ENCODE measurements around the gene RAB19. TPM values are rescaled to one million over a fixed set of nuclear protein-coding genes. Genes with fewer than 3 reads are reported as not detected.

Gene RAB19
- total RNA-seq, 1 experiment from 2014 or later, result 10.8 TPM

- TF ChIP-seq, protein P1, sequence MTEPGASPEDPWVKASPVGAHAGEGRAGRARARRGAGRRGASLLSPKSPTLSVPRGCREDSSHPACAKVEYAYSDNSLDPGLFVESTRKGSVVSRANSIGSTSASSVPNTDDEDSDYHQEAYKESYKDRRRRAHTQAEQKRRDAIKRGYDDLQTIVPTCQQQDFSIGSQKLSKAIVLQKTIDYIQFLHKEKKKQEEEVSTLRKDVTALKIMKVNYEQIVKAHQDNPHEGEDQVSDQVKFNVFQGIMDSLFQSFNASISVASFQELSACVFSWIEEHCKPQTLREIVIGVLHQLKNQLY (CRISPR knock-in tag; IDR thresholded peaks at IDR 0.05), result no peak
- TF ChIP-seq ATF2 (CRISPR knock-in tag; IDR thresholded peaks at IDR 0.05; ENCODE audit: borderline replicate concordance, low read depth), result no peak
- TF ChIP-seq, protein P2, sequence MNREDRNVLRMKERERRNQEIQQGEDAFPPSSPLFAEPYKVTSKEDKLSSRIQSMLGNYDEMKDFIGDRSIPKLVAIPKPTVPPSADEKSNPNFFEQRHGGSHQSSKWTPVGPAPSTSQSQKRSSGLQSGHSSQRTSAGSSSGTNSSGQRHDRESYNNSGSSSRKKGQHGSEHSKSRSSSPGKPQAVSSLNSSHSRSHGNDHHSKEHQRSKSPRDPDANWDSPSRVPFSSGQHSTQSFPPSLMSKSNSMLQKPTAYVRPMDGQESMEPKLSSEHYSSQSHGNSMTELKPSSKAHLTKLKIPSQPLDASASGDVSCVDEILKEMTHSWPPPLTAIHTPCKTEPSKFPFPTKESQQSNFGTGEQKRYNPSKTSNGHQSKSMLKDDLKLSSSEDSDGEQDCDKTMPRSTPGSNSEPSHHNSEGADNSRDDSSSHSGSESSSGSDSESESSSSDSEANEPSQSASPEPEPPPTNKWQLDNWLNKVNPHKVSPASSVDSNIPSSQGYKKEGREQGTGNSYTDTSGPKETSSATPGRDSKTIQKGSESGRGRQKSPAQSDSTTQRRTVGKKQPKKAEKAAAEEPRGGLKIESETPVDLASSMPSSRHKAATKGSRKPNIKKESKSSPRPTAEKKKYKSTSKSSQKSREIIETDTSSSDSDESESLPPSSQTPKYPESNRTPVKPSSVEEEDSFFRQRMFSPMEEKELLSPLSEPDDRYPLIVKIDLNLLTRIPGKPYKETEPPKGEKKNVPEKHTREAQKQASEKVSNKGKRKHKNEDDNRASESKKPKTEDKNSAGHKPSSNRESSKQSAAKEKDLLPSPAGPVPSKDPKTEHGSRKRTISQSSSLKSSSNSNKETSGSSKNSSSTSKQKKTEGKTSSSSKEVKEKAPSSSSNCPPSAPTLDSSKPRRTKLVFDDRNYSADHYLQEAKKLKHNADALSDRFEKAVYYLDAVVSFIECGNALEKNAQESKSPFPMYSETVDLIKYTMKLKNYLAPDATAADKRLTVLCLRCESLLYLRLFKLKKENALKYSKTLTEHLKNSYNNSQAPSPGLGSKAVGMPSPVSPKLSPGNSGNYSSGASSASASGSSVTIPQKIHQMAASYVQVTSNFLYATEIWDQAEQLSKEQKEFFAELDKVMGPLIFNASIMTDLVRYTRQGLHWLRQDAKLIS (CRISPR knock-in tag; IDR thresholded peaks at IDR 0.05; ENCODE audit: borderline replicate concordance), result no peak
- no peak for TF ChIP-seq GRHL2 (CRISPR knock-in tag; IDR thresholded peaks at IDR 0.05; ENCODE audit: insufficient replicate concordance, severe bottlenecking)
- TF ChIP-seq GABPB1 (CRISPR knock-in tag; IDR thresholded peaks at IDR 0.05), result no peak
- TF ChIP-seq, protein P3, sequence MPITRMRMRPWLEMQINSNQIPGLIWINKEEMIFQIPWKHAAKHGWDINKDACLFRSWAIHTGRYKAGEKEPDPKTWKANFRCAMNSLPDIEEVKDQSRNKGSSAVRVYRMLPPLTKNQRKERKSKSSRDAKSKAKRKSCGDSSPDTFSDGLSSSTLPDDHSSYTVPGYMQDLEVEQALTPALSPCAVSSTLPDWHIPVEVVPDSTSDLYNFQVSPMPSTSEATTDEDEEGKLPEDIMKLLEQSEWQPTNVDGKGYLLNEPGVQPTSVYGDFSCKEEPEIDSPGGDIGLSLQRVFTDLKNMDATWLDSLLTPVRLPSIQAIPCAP (CRISPR knock-in tag; IDR thresholded peaks at IDR 0.05), result no peak
- TF ChIP-seq, protein P4, sequence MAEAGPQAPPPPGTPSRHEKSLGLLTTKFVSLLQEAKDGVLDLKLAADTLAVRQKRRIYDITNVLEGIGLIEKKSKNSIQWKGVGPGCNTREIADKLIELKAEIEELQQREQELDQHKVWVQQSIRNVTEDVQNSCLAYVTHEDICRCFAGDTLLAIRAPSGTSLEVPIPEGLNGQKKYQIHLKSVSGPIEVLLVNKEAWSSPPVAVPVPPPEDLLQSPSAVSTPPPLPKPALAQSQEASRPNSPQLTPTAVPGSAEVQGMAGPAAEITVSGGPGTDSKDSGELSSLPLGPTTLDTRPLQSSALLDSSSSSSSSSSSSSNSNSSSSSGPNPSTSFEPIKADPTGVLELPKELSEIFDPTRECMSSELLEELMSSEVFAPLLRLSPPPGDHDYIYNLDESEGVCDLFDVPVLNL (CRISPR knock-in tag; IDR thresholded peaks at IDR 0.05; ENCODE audit: borderline replicate concordance, low read depth), result no peak
- TF ChIP-seq E2F1 (CRISPR knock-in tag; IDR thresholded peaks at IDR 0.05), result no peak
These were observed 37.7 kb downstream of the RAB19 start (continued) for GRCh38 chr7:140441519-140441918.

DNA sequence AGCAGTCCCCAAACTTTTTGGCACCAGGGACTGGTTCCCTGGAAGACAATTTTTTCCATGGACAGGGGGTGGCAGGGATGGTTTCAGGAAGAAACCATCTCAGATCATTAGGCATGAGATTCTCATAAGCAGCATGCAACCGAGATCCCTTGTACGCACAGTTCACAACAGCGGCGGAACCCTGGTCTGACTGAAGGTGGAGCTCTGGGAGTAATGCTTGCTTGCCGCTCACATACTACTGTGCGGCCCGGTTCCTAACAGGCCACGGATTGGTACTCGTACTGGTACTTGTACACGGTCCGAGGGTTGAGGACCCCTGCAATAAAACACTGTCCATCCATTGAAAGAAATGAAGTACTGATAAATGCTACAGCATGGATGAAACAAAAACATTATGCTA lies 42.6 kb downstream of the RAB19 start:
- CTCF ChIA-PET, result no interaction called here
- peak overlapping the region; percentile 81 for H3K27ac Mint-ChIP-seq
- ATAC-seq (no peak; the same call in 1 of the 2 replicates), DNase-seq (ENCODE audit: low spot score) (no peak)
- POLR2A ChIA-PET, result no interaction called here
- H3K27me3 Mint-ChIP-seq (ENCODE audit: low read depth), result no peaks in the 10 kb centered on the region
- peaks cover 46% of the 10 kb centered on the region for H3K4me1 Mint-ChIP-seq
- no peak overlapping the region for H3K4me3 Mint-ChIP-seq
- peaks cover 6% of the 10 kb centered on the region; the same call in 1 of the 2 replicates for H3K9me3 Mint-ChIP-seq
- 0 out of 2 replicates have a peak, but pooled peaks cover 4% of the 10 kb centered on the region for H3K36me3 Mint-ChIP-seq
- TF ChIP-seq NFYB (CRISPR knock-in tag; conservative IDR thresholded peaks at IDR 0.05; ENCODE audit: low read depth) (no peak), PRRX2 (CRISPR knock-in tag; IDR thresholded peaks at IDR 0.05) (no peak), ZNF263 (CRISPR knock-in tag; IDR thresholded peaks at IDR 0.05; ENCODE audit: low read depth) (no peak), OVOL2 (CRISPR knock-in tag; IDR thresholded peaks at IDR 0.05; ENCODE audit: borderline replicate concordance) (no peak), SP1 (CRISPR knock-in tag; conservative IDR thresholded peaks at IDR 0.05) (no peak), ARID4B (CRISPR knock-in tag; IDR thresholded peaks at IDR 0.05; ENCODE audit: borderline replicate concordance) (no peak), SOX15 (CRISPR knock-in tag; IDR thresholded peaks at IDR 0.05) (no peak), CREM (CRISPR knock-in tag; IDR thresholded peaks at IDR 0.05) (no peak), RORB (CRISPR knock-in tag; IDR thresholded peaks at IDR 0.05) (no peak)
- TF ChIP-seq, protein P3 (CRISPR knock-in tag; IDR thresholded peaks at IDR 0.05), result no peak
- TF ChIP-seq, protein P2 (CRISPR knock-in tag; IDR thresholded peaks at IDR 0.05; ENCODE audit: borderline replicate concordance), result no peak
